ENCODE measurements around the gene GAB1.

GAB1 gene

DNA sequence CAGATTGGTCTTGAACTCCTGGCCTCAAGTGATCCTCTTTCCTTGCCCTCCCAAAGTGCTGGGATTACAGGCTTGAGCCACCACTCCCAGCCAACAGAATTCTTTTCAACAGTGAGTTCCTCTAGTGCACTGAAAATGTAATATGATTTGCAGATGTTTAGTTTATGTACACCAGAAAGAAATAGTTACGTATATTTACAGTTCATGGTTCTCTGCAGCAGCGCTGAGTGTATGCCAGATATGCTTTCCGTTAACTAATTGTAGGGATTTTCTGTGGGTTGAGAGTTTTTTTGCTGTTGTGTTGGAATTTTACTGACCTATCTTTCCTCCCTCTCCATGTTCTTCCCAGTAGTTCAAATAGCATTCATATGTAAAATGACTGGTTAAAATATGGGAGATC, 44.0 kb downstream of the GAB1 start:
- no peak for DNase-seq (ENCODE audit: low spot score)
- POLR2A ChIA-PET (ENCODE audit: low non-redundant PET), result no interaction called here
- TF ChIP-seq CTCF (conservative IDR thresholded peaks at IDR 0.05; ENCODE audit: low read depth), result no peak

GRCh38 chr4:143381189-143382118, 44.8 kb downstream of the GAB1 start:
- no peak overlapping the region for H3K27ac ChIP-seq
- CTCF ChIA-PET, result no interaction called here
- no peak for TF ChIP-seq CTCF (conservative IDR thresholded peaks at IDR 0.05; ENCODE audit: low read depth)
- peak; percentile 41 for DNase-seq (ENCODE audit: low spot score)
- POLR2A ChIA-PET (ENCODE audit: low non-redundant PET), result no interaction called here

More for the DNA sequence above, 44.0 kb downstream of the GAB1 start:
- CTCF ChIA-PET, result no interaction called here
- H3K27ac ChIP-seq, result no peak overlapping the region

GRCh38 chr4:143382596-143382995, 45.9 kb downstream of the GAB1 start:
- no peak overlapping the region for H3K27ac ChIP-seq
- ChIA-PET CTCF (no interaction called here), POLR2A (ENCODE audit: low non-redundant PET) (no interaction called here)
- TF ChIP-seq CTCF (conservative IDR thresholded peaks at IDR 0.05; ENCODE audit: low read depth), result no peak
- no peak for DNase-seq (ENCODE audit: low spot score)

- no peak for DNase-seq (ENCODE audit: low spot score)
- H3K27ac ChIP-seq, result no peak overlapping the region
- ChIA-PET CTCF (no interaction called here), POLR2A (ENCODE audit: low non-redundant PET) (no interaction called here)
- TF ChIP-seq CTCF (conservative IDR thresholded peaks at IDR 0.05; ENCODE audit: low read depth), result no peak
Observed at GRCh38 chr4:143383005-143383574, 46.4 kb downstream of the GAB1 start.

- POLR2A ChIA-PET (ENCODE audit: low non-redundant PET), result no interaction called here
- H3K27ac ChIP-seq, result no peak overlapping the region
Observed at GRCh38 chr4:143384381-143384994, 47.8 kb downstream of the GAB1 start.

More at GRCh38 chr4:143384381-143384994, 47.8 kb downstream of the GAB1 start:
- CTCF ChIA-PET, result no interaction called here
- DNase-seq (ENCODE audit: low spot score), result no peak
- no peak for TF ChIP-seq CTCF (conservative IDR thresholded peaks at IDR 0.05; ENCODE audit: low read depth)
